GM18519 (cell line): ENCODE data around the gene CXCL1.

ENCODE experiments used
- ATAC-seq: cut with Tn5 transposase; IDR thresholded peaks from one replicate; pipeline ENCODE4 v1.9.1; 2021; ENCODE audit warnings: mild to moderate bottlenecking, moderate library complexity; ENCODE audit not compliant: unreplicated experiment, low FRiP score

CXCL1 gene

DNA sequence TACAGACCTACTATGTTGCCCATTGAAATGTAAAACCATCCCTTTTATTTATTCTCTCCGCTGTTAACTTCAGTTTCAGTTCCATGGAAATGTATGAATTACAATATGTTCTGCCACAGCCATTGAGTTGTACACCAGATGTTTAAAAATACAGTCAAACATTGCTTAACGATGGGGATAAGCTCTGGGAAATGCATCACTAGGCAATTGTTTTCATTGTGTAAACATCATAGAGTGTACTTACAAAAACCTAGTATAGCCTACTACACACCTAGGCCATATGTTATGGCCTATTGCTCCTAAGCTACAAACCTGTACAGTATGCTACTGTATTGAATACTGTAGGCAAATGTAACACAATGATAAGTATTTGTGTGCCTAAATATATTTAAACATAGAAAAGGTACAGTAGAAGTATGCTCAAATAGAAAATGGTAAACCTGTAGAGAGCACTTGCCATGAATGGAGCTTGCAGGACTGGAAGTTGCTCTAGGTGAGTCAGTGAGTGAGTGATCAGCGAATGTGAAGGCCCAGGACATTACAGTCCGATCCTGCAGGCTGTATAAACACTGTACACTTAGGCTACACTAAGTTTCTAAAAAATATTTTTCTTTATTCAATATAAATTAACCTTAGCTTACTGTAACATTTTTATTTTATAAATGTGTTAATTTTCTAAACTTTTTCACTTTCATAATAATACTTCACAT is 18.8 kb upstream of the CXCL1 start:
- no peak for ATAC-seq

DNA sequence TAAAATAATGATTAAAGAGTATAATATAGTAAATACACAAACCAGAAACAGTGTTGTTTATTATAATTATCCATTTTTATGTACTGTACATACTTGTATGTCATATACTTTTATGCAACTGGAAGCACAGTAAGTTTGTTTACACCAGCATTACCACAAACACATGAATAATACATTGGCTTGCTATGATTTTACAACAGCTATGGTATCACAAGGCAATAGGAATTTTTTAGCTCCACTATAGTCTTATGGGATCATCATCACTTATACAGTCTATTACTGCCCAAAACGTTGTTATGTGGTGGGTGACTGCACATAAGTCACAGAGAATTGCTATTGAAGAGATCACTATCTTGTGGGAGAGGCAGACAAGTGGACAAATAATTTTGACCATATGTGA is 17.9 kb upstream of the CXCL1 start:
- no peak for ATAC-seq

DNA sequence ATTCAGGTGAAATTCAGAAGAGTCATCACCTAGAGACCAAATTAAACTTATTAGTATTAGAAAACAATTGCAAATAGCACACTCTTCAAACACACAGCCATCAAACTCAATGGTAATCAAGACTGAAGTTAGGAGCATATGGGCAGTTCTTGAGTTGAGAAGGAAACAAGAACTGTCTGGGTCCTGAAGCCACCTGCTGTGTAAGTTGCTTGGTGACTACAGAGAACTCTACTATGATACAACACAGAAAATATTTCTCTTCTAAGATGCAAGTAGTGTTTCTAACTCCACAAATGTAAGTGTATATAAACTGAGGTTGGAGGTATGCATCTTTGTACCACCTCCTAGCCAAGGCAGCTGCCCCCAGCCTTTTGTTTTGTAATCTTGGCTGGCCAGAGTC is 16.4 kb upstream of the CXCL1 start:
- no peak for ATAC-seq

DNA sequence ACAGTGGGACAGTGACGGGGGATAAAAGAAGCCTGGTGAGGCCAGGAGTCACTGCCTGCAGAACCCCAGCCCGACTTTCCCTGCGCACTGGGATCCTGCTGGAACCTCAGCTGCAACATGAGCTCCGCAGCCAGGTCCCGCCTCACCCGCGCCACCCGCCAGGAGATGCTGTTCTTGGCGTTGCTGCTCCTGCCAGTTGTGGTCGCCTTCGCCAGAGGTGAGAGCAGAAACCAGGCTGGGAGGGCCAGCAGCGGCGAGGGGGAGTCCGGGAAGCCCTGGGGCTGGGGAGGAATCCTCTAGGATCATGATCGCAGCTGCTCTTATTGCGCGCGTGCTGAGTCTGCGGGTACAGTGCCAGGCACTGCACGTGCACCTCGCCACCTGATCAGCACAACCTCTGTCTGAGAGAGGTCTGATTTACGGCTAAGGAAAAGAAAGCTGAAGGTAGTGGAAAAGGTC is 15.9 kb upstream of the CXCL1 start, which contains the start of gene PF4V1:
Gene PF4V1 (plus strand): TSS at position 51 of the 459 bp plus-strand sequence. CDS start 67 bp downstream, at position 118.
- ATAC-seq, result no peak

DNA sequence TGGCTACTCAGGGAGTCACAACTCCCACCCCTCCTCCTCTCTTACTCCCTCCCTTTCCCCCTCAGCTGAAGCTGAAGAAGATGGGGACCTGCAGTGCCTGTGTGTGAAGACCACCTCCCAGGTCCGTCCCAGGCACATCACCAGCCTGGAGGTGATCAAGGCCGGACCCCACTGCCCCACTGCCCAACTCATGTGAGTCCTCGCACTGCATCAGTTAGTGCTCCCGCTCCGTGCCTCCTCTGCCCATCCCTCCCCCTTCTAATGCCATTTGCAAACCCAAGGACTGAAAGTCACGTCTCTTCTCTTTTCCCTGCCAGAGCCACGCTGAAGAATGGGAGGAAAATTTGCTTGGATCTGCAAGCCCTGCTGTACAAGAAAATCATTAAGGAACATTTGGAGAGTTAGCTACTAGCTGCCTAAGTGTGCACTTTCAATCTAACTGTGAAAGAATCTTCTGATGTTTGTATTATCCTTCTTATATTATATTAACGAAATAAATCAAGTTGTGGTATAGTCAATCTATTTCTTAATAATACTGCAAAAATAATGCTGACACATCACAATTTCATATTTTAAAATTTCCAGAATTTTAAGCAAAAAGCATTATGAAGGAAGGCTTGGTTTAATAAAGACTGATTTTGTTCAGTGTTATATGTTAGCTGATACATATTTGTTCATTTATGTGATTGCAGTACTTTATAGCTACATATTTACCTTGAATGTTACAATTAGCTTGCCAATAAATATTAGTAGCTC is 15.3 kb upstream of the CXCL1 start:
- ATAC-seq, result no peak

DNA sequence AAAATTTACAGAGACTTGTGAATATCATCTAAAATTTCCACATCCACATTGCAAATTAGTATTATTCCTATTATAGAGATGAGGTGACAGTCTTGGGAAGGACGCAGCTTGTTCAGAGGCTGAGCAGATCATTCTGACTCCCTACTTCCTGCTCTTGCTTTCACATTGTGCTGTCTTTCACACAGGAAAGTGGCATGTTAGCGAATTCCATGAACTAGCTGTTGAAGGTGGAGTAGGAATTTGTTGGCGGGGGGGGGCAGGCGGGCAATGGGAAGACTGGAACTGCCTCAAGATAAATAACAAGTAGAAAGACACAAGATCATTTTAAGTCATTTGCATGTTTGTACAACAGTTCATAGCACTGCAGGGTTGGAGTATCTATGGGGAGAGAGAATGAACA is 13.8 kb upstream of the CXCL1 start:
- no peak for ATAC-seq

DNA sequence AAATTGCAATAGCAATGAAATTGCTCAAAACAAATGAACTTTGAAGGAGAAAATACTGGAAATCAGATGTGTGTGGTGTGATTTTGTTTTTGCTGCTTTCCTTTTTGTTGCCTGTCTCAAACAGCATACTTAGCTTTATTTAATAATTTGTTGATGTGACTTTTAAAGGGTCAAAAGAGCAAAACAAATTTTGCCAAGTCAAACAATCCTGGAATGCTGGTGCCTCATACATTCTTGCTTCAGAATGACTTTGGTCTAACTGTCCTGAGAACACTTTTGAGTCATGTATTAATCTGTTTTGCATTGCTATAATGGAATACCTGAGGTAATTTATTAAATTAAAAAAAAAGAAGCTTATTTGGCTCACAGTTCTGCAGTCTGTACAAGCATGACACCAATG is 12.7 kb upstream of the CXCL1 start:
- ATAC-seq, result no peak

DNA sequence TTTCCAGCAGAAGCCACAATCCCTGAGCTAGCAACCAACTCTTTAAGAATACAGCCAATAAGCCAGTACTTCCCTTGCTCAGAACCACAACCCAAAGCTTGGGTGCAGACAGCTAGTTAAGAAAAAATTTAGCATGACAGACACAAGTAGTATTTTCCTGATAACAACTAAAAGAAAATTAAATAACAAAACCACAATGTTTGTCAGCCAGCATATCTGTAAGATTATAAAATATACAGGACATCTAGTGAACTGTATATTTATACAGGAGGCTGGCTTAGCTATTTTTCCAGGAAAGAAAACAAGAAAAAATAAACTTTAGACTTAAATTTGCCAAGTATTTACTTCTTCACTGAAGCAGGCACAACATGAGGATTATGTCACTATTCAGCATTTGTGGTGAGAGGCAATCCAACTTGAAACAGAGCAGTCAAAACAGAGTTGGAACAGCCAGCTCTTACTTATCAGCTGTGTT is 9.5 kb upstream of the CXCL1 start:
- ATAC-seq, result no peak

DNA sequence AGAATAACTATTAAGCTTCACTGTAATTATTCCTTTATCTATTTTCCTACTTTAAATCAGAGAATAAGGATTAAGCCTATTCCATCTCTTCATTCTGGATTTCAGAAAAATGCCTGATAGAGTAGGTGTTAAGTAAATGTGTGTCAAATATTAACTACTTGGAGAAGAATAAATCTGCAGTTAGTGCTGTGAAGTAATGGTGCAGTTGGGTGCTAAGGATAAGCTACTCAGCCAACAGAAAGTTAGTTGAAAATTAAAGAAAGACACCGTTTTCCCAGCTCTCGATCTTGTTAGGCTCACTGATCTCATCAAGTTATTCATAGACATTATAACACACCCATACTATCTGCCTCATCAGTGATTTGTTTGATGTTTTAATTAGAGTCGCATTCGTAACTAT is 9.0 kb upstream of the CXCL1 start:
- no peak for ATAC-seq

DNA sequence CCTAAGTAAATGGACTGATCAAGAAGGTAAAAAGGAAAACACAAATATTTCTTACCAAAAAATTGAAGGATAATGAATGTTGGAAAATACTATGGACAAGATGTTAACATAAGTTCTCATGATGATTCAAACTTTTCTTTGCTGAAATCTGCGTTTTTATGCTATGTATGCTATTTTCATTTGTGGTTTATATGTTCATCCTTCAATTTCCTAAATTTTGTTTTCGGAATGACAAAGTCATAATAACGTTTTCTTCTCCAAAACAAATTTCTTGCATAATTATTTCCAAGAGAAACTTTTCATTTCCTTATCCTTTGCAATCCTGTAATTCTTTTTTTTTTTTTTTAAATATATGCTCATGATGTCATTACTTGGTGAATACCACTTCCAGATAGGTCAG is 8.3 kb upstream of the CXCL1 start:
- ATAC-seq, result no peak

DNA sequence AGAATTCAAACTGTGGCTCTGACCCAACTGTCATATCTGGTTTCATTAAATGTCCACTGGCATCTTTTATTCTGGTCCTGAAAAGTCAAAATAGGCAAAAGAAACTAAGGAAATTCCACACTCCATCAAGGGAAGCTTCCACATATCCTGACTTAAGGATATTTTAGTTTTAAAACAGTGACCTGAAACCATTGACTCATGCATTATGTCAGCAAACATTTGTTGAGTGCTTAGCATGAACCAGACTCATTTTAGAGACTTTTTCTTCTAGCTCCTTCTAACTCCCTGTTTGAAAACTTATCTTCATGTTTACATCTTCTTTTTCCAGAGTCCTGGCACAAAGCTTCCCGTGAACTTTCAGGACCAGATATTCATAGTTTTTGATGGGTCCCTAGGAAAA is 6.9 kb upstream of the CXCL1 start:
- ATAC-seq, result no peak

DNA sequence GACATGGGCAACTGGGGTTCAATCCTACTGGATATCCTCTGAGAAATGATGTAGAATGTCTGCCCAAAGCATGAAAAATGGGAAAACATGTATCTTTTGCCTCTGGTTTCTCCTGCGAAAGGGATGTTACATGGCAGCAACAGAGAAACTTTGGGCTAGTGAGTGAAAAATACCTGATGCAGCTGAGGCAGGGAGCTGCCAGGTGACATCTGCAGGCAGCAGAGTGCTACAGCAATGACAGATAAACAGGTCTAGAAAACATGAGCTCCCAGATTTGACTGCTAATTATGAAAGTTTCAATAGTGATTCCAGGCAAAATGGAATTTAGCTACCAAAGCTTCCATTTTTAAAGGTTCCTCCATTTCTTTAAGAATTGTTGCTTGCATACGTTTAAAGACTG is 4.8 kb upstream of the CXCL1 start:
- ATAC-seq, result no peak

DNA sequence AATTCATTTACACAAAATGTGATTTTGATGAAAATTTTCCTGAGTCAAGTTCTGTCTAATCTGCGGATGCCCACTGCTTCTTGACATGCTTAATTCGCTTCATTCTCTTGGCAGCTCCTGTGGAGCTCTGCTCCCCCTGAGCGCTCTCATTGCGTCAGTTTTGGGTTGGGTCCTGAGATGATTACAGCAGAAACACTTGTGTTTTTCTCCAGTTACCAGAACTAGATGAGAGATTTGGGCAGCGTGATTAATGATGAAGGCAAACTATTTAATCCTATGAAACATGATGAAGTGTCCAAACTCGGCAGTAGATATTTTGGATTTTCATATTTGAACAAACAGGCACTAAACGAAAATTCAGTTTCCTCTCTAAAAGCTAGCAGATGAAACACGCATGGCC is 4.2 kb upstream of the CXCL1 start:
- no peak for ATAC-seq

DNA sequence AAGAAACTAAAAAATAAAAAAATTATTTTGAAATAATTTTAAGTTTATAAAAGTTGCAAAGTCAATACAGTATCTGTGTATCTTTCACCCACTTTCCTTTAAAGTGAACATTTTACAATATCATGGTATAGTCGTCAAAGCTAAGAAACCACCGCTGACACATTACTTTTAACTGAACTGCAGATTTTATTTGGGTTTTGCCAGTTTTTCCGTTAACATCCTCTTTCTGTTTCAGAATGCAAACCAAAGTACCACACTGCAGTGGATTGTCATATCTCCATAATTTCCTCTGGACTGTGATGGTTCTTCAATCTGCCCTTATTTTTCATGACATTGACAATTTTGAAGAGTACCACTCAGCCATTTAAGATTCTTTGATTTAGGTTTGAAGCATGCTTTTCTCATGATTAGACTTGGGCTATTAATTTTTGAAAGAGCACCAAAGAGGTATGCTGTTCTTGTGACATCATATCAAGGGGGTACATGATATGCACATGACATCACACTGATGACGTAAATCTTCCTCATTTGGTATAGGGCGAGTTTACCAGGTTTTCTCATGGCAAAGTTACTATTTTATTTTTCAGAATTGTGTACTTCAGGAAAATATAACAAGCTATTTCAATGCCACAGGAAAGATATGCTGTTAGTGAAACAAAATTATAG is 3.6 kb upstream of the CXCL1 start:
- no peak for ATAC-seq

DNA sequence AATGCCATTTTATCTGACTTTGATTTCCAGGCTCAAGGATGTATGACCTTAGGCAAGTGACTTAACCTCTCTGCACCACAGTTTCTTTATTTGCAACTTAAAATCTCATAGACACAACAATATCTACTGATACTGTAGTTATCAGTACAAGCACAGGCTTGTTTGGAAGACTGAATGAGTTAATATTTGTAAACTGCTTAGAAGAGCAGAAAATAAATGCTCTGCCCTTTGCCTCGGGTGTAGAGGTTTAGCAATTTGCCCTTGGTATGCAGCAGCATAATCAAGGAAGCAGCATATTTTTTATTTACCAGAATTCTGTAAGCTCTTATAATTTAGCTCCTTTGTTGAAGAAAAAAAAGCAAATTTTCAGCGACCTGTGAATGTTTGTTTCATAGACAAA is 2.9 kb upstream of the CXCL1 start:
- ATAC-seq, result no peak

DNA sequence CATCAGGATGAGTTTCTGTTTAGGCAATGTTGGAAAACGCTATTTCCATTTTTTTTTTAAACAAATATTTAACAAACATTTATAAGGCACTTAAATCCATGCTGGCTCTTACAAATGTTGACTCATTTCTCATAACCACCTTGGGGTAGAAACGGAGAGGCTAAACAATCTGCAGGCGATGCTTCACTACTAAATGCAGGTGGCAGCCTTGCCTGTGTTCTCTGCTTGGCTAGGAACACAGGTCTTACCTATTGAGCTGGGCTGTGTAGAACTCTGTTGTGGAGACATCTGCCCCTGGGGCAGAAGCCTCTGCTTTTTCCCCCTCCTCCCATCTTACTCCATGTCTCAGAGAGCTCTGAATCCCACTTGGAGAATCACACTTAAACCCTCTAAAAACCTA is 1.4 kb upstream of the CXCL1 start:
- ATAC-seq, result no peak

DNA sequence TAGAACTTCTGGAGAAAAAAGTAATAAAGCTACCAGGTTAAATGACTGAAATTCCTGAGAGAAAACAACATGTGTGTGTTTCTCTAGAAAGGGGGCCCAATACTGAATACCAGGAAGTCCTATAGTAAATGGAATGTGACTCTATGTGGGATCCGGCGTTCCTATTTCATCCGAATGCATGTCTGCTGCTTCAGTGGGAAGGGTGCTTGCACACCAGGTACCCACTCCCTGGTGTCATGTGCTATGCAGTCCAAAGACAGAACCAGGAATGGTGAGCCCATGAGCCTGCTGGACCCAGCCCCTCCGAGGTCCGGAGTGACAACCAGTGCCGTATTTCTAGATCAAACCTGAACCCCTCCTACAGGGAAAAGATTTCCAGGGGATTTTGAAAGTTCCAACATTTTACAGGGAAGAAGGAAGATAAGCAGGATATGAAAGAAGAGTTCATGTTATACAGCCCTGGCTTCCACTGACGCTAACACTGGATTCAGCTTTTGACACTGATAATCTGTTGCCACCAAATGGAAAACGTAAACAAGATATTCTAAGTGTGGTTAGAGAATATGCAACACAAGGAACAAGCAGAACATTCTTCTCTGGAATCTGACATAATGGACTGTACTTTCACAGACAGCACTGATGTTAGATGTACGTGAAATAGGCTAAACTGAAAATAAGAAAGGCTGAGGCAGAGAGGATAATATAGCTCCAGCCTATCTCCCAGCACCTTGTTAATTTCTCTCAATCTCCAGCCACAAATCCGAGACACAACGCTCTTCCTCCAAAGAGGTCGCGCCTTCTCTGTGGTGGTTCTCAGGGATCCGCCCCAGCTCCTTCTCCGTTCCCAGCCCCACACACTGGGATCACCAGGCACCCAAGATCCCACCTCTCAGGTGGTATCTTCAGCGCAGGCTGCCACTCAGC is 725 bp upstream of the CXCL1 start:
- ATAC-seq, result no peak

DNA sequence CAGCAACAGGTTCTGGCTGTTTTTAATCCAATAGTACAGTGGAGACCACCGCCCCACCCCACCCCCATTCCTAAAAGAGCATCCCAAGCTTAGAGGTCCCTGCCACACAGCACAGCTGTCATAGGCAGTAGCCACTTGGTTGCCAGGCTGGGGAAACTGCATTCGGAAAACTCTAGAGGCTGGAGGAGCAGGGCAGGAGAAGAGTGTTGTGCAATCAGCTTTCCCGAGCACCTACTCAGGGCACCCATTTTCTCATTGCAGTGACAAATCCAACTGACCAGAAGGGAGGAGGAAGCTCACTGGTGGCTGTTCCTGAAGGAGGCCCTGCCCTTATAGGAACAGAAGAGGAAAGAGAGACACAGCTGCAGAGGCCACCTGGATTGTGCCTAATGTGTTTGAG is 1.1 kb downstream of the CXCL1 start:
- ATAC-seq, result no peak

DNA sequence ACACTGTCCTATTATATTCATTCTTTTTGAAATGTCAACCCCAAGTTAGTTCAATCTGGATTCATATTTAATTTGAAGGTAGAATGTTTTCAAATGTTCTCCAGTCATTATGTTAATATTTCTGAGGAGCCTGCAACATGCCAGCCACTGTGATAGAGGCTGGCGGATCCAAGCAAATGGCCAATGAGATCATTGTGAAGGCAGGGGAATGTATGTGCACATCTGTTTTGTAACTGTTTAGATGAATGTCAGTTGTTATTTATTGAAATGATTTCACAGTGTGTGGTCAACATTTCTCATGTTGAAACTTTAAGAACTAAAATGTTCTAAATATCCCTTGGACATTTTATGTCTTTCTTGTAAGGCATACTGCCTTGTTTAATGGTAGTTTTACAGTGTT is 1.6 kb downstream of the CXCL1 start:
- ATAC-seq, result no peak

DNA sequence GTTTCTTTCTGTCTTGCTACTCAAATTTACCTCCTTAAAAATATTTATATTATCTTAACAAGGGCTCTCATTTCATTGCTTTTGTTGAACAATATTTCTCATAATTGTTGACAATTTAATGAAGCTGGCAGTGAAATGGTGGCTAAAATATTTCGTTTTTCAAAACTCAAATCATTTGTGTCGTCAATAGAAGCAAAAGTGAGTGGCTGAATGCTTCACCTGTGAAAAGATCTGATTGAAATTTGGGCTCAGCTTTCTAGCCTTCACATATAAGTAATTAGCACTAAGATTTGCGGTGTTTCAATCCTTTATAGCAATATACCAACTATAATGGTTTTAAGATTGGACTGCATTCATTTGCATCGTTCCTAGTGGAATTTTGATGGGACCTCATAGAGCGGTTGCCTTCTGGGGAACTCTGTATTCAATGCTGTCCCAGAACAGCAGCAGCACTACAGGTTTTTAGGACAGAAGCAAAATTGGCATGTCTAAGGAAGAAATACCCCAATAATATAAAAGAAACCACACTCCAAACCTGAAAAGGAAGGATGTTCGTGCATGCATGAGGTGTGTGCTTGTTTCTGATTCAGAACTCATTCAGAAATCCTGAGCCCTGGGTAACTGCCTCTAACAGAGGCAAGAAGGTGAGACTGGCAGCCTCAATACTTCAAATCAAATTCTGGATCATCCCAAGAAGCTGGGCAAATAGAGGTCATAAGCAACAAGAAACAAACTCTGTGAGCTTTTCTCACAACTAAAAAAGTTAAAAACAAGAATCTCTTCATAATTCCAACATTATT is 2.5 kb downstream of the CXCL1 start:
- ATAC-seq, result no peak
